HepG2 (cell line): ENCODE data around the gene PSD. TPM values are rescaled to one million over a fixed set of nuclear protein-coding genes. Genes with fewer than 3 reads are reported as not detected.

Experiments
- ATAC-seq: fragments of 200-7000 bp; cut with Tn5 transposase; 3 replicates; pipeline ENCODE4 v1.9.1; 2020; ENCODE audit warnings: mild to moderate bottlenecking, moderate library complexity
- BruUV-seq: library from RNA; stranded (reverse); fragments of 400-500 nt; replicated peaks from 2 replicates; lab custom pipeline; 2021; lab: Mats Ljungman, UMichigan
- CTCF ChIA-PET: fragments of 300-600 bp; formaldehyde crosslinking; extraction: SDS; loops from one replicate; lab custom pipeline; 2021; ENCODE audit warnings: low total read pairs, inconsistent platforms, low intra/inter-chr PET ratio; lab: Yijun Ruan, JAX
- POLR2A ChIA-PET: fragments of 350-600 bp; sonication (Branson Sonifier 250); formaldehyde crosslinking; loops from one replicate; lab custom pipeline; 2020; ENCODE audit warnings: antibody characterized with exemption, inconsistent platforms; lab: Yijun Ruan, JAX
- DNase-seq: peaks from one replicate; pipeline ENCODE4 v3.0.0-alpha.2; 2015; ENCODE audit warnings: low spot score
- FAIRE-seq: peaks from 3 replicates; lab custom pipeline; 2011; peaks lifted over from hg19 to GRCh38; lab: Jason Lieb, UNC
- H2AFZ ChIP-seq: one replicate; pipeline ENCODE4 v1.6.1; 2011; ENCODE audit warnings: low read length, inconsistent platforms
- H3K27ac ChIP-seq: fragments of 300-600 bp; 3 replicates; pipeline ENCODE4 v1.8.0; 2011; ENCODE audit warnings: mixed run types, mild to moderate bottlenecking, mixed read lengths, low read length, inconsistent platforms; ENCODE audit not compliant: insufficient read depth; ENCODE audit errors: extremely low read length
- H3K27me3 ChIP-seq, 2 experiments: fragments of 200-600 bp in 1 of 2; 2 replicates in 1 of 2; 3 replicates in 1 of 2; pipeline versions ENCODE4 v1.6.0 to v1.8.0; 2011; ENCODE audit warnings: low read length in 2 of 2, mild to moderate bottlenecking in 2 of 2, moderate library complexity in 2 of 2, inconsistent platforms in 1 of 2; ENCODE audit not compliant: insufficient read depth in 2 of 2, control insufficient read depth in 1 of 2
- H3K36me3 ChIP-seq, 2 experiments: fragments of 200-600 bp in 1 of 2; replicated peaks in 1 of 2; 2 replicates in 1 of 2; 3 replicates in 1 of 2; pipeline versions ENCODE4 v1.5.1 to v1.8.0; 2011; ENCODE audit warnings: low read length in 2 of 2, inconsistent platforms in 1 of 2; ENCODE audit not compliant: insufficient read depth in 2 of 2, control insufficient read depth in 1 of 2
- H3K4me1 ChIP-seq: 2 replicates; pipeline ENCODE4 v1.5.1; 2012; ENCODE audit warnings: low read length, inconsistent platforms; ENCODE audit not compliant: insufficient read depth
- H3K4me2 ChIP-seq: 2 replicates; pipeline ENCODE4 v1.6.0; 2011; ENCODE audit warnings: low read depth, low read length, inconsistent platforms
- H3K4me3 ChIP-seq, 3 experiments: fragments of 200-600 bp in 1 of 3; sonication (generic), shearing (Covaris generic) in 1 of 3; replicated peaks in 1 of 3; 2 replicates each; pipeline ENCODE4 v1.5.1; 2011 to 2016; ENCODE audit warnings: low read length in 3 of 3, inconsistent platforms in 2 of 3, low read depth in 2 of 3, mild to moderate bottlenecking in 2 of 3, control low read depth in 1 of 3, mixed read lengths in 1 of 3; ENCODE audit not compliant: insufficient read depth in 1 of 3
- H3K79me2 ChIP-seq: one replicate; pipeline ENCODE4 v1.6.1; 2011; ENCODE audit warnings: low read length, inconsistent platforms; ENCODE audit not compliant: insufficient read depth
- H3K9ac ChIP-seq: 2 replicates; pipeline ENCODE4 v1.6.0; 2011; ENCODE audit warnings: mild to moderate bottlenecking, low read depth, low read length, inconsistent platforms; ENCODE audit not compliant: insufficient read depth
- H3K9me3 ChIP-seq: 2 replicates; pipeline ENCODE4 v1.5.1; 2012; ENCODE audit warnings: mild to moderate bottlenecking, low read length
- H4K20me1 ChIP-seq: 2 replicates; pipeline ENCODE4 v1.6.0; 2011; ENCODE audit warnings: inconsistent platforms, mild to moderate bottlenecking, low read length, moderate library complexity; ENCODE audit not compliant: insufficient read depth
- EZH2 ChIP-seq: conservative IDR thresholded peaks from 2 replicates; pipeline ENCODE4 v1.6.1; 2012; ENCODE audit warnings: mild to moderate bottlenecking, low read depth, low read length, moderate library complexity
- MYPOP ChIP-seq: sonication (generic); formaldehyde crosslinking; IDR thresholded peaks from 2 replicates; pipeline ENCODE4 v1.8.1; 2023; ENCODE audit warnings: mild to moderate bottlenecking, moderate library complexity, missing genetic modification reagents
- REST ChIP-seq, 2 experiments: IDR thresholded peaks; 2 replicates each; pipeline ENCODE4 v1.6.1; 2011 to 2012; ENCODE audit warnings: low read length in 2 of 2, borderline replicate concordance in 1 of 2, low read depth in 1 of 2, mild to moderate bottlenecking in 1 of 2, moderate library complexity in 1 of 2
- WGBS: methylation state at CpG from one replicate; pipeline ENCODE4 v1.1.6; 2017; ENCODE audit warnings: low lambda C conversion rate; 5-methylcytosine and 5-hydroxymethylcytosine counted together
- in situ Hi-C: cut with HindIII; loops from 2 replicates; pipeline ENCODE4 v1.10.0; 2017; ENCODE audit warnings: low pct_unique_long_range_greater_than_20kb; ENCODE audit not compliant: extremely low pct_ligation_motif_present
- intact Hi-C: fragments of 100-400 bp; cut with micrococcal nuclease; formaldehyde crosslinking; loops from one replicate; pipeline ENCODE4 v1.10.0; 2022; ENCODE audit not compliant: unreplicated experiment
- polyA plus RNA-seq, 8 experiments: library from polyadenylated mRNA; depleted of rRNA in 3 of 8; stranded (reverse) in 7 of 8; unstranded in 1 of 8; fragments of >200 nt; fragmentation: Illumina TruSeq in 4 of 8; extraction: Trizol in 4 of 8; gene quantifications; 2 replicates each; pipeline versions ENCODE4 v1.2.1 to v1.2.3, GENCODE V29; 2011 to 2016; ENCODE audit warnings: low read depth in 4 of 8, missing spikeins in 1 of 8, mixed read lengths in 1 of 8; ENCODE audit not compliant: insufficient read depth in 1 of 8
- total RNA-seq, 5 experiments: library from RNA; depleted of rRNA; stranded (reverse); fragments of >200 nt; fragmentation: Illumina TruSeq; extraction: Trizol; gene quantifications; 2 replicates each; pipeline ENCODE4 v1.2.3, GENCODE V29; 2016; ENCODE audit warnings: low read depth in 1 of 5

Gene PSD
- total and polyA plus RNA-seq, 2 of the 13 experiments (the other 11 are each of a cell fraction or from before 2014, with no cell fraction given): 0.35 to 0.58 TPM

DNA sequence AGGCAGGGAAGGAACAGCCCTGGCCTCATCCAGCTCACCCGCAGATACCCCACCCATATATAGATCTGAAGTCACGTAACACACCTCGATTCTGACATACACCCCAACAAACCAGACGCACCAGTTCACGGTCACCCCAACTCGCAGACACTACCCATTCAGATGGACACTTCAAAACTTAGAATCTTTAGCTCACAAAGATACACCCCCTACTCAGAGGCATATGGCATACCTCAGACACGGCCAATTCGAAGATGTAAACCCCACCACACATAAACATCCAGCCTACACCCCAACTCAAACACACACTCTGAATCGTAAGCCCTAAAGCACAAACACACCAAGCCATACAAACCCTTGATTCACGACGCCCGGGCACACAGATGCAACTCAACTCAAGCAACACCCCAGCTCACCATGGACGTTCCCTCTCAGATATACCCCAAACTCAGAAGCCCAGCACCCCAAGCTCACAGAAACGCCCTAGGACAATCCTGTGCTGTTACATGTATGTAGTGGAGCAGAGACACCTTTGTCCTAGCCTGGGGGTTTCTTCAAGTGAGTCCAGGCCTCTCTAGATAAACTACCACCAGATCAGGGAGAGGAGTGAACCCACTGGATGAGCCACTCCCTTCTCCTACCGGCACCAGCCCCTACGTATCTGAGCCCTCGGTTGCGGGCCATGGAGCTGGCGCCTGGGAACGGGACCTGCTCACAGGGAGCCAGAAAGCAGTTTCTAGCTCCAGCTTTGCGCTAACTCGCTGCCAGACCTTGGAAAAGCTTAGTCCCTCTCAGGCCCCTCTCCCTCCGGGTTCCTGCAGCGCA lies 8.8 kb downstream of the PSD start:
- WGBS: 24% methylated on average over 20 of the region's 24 CpGs
- ATAC-seq (no peak), DNase-seq (no peak), FAIRE-seq (no peak)
- peak overlapping the region in 2 of 3 experiments; percentile 38 to 64; a peak in 3 of 6 replicates for H3K4me3 ChIP-seq
- no TSS peak for BruUV-seq
- ChIA-PET POLR2A (interaction anchor here (1.0 to 1.3 kb wide), 3 partner anchors 11 to 40 kb away, joined by 3 to 4 read pairs (median 3); partner anchors contain the start of gene FBXL15), CTCF (no interaction called here)
- H3K4me2 ChIP-seq: peak overlapping the region; percentile 61
- intact Hi-C loops: no loop called here
- peaks cover 4% of the 10 kb centered on the region; the same call in 1 of the 2 replicates for H4K20me1 ChIP-seq
- H3K9ac ChIP-seq: no peak overlapping the region
- peak; percentile 53; the same call in 1 of the 2 replicates for TF ChIP-seq EZH2
- 0 out of 2 replicates have a peak, but pooled peaks have one; percentile 0 for TF ChIP-seq MYPOP (CRISPR knock-in tag)
- TF ChIP-seq REST (IDR thresholded peaks at IDR 0.05; ENCODE audit: borderline replicate concordance in 1 of 2, low read depth in 1 of 2, low read length in 2 of 2): no peak
- in situ Hi-C loops: loop anchor here (10.0 kb wide), 1 partner anchor 65 kb away; no protein-coding TSS in a partner anchor
- no peak overlapping the region for H3K27ac ChIP-seq
- H3K79me2 ChIP-seq: no peaks in the 10 kb centered on the region
- peaks cover 27 to 80% of the 10 kb centered on the region in 2 experiments for H3K27me3 ChIP-seq
- peaks cover 18% of the 10 kb centered on the region for H3K4me1 ChIP-seq
- H3K9me3 ChIP-seq: no peaks in the 10 kb centered on the region
- no peaks in the 10 kb centered on the region for H3K36me3 ChIP-seq
- no peak overlapping the region for H2AFZ ChIP-seq
